HepG2 (cell line): ENCODE results near the gene FNDC3B. TPM values are rescaled to one million over a fixed set of nuclear protein-coding genes. Genes with fewer than 3 reads are reported as not detected.

Experiments used
- BCL6 ChIP-seq: IDR thresholded peaks from 2 replicates; pipeline ENCODE4 v1.6.1; 2016; ENCODE audit warnings: missing genetic modification reagents, missing compliant biosample characterization
- CEBPZ ChIP-seq: IDR thresholded peaks from 2 replicates; pipeline ENCODE4 v1.6.1; 2012; ENCODE audit warnings: low read length, improper control_type of control experiment
- CHCHD3 ChIP-seq: sonication (generic); formaldehyde crosslinking; IDR thresholded peaks from 2 replicates; pipeline ENCODE4 v1.8.0; 2022; ENCODE audit warnings: mild to moderate bottlenecking, missing genetic modification reagents, moderate library complexity
- DRAP1 ChIP-seq: IDR thresholded peaks from 2 replicates; pipeline ENCODE4 v1.6.1; 2016; ENCODE audit warnings: missing genetic modification reagents, missing compliant biosample characterization
- HNF1A ChIP-seq, 2 experiments: sonication (generic) in 1 of 2; formaldehyde crosslinking in 1 of 2; IDR thresholded peaks; 2 replicates each; pipeline versions ENCODE4 v1.4.0 to v1.6.1; 2016 to 2020; ENCODE audit warnings: borderline replicate concordance in 1 of 2, low read depth in 1 of 2, mild to moderate bottlenecking in 1 of 2, missing genetic modification reagents in 1 of 2
- JARID2 ChIP-seq: sonication (generic); formaldehyde crosslinking; IDR thresholded peaks from 2 replicates; pipeline ENCODE4 v1.8.1; 2023; ENCODE audit warnings: missing genetic modification reagents, inconsistent platforms; ENCODE audit not compliant: insufficient replicate concordance
- MED8 ChIP-seq: sonication (generic); formaldehyde crosslinking; IDR thresholded peaks from 2 replicates; pipeline ENCODE4 v1.8.1; 2023; ENCODE audit warnings: mild to moderate bottlenecking, missing genetic modification reagents; ENCODE audit not compliant: insufficient replicate concordance
- POGZ ChIP-seq: sonication (generic); formaldehyde crosslinking; IDR thresholded peaks from 2 replicates; pipeline ENCODE4 v1.4.0; 2020; ENCODE audit warnings: mild to moderate bottlenecking, missing genetic modification reagents
- THAP8 ChIP-seq: sonication (generic); formaldehyde crosslinking; IDR thresholded peaks from 2 replicates; pipeline ENCODE4 v1.5.1; 2020; ENCODE audit warnings: missing genetic modification reagents, mild to moderate bottlenecking, borderline replicate concordance
- ZMAT5 ChIP-seq: sonication (generic); formaldehyde crosslinking; IDR thresholded peaks from 2 replicates; pipeline ENCODE4 v1.5.0; 2020; ENCODE audit warnings: mild to moderate bottlenecking, low read depth, missing genetic modification reagents, borderline replicate concordance
- ZNF224 ChIP-seq: sonication (generic); formaldehyde crosslinking; IDR thresholded peaks from 2 replicates; pipeline ENCODE4 v1.5.0; 2020; ENCODE audit warnings: mild to moderate bottlenecking, missing genetic modification reagents
- ZNF367 ChIP-seq: sonication (generic); formaldehyde crosslinking; IDR thresholded peaks from 2 replicates; pipeline ENCODE4 v1.4.0; 2020; ENCODE audit warnings: missing genetic modification reagents, borderline replicate concordance
- ZNF569 ChIP-seq: sonication (generic); formaldehyde crosslinking; IDR thresholded peaks from 2 replicates; pipeline ENCODE4 v1.5.0; 2020; ENCODE audit warnings: mild to moderate bottlenecking, missing genetic modification reagents, moderate library complexity, borderline replicate concordance
- ZNF580 ChIP-seq: IDR thresholded peaks from 2 replicates; pipeline ENCODE4 v1.6.1; 2016; ENCODE audit warnings: low read depth, borderline replicate concordance
- ZNF7 ChIP-seq: IDR thresholded peaks from 2 replicates; pipeline ENCODE4 v1.6.1; 2016; ENCODE audit warnings: missing biosample characterization, missing genetic modification reagents
- ZNF768 ChIP-seq: sonication (generic); formaldehyde crosslinking; IDR thresholded peaks from 2 replicates; pipeline ENCODE4 v1.4.0; 2020; ENCODE audit warnings: missing genetic modification reagents
- ZNF879 ChIP-seq: sonication (generic); formaldehyde crosslinking; IDR thresholded peaks from 2 replicates; pipeline ENCODE4 v1.8.1; 2023; ENCODE audit warnings: missing genetic modification reagents
- polyA plus RNA-seq, 8 experiments: library from polyadenylated mRNA; depleted of rRNA in 3 of 8; stranded (reverse) in 7 of 8; unstranded in 1 of 8; fragments of >200 nt; fragmentation: Illumina TruSeq in 4 of 8; extraction: Trizol in 4 of 8; gene quantifications; 2 replicates each; pipeline versions ENCODE4 v1.2.1 to v1.2.3, GENCODE V29; 2011 to 2016; ENCODE audit warnings: low read depth in 4 of 8, missing spikeins in 1 of 8, mixed read lengths in 1 of 8; ENCODE audit not compliant: insufficient read depth in 1 of 8
- total RNA-seq, 5 experiments: library from RNA; depleted of rRNA; stranded (reverse); fragments of >200 nt; fragmentation: Illumina TruSeq; extraction: Trizol; gene quantifications; 2 replicates each; pipeline ENCODE4 v1.2.3, GENCODE V29; 2016; ENCODE audit warnings: low read depth in 1 of 5

FNDC3B gene
- total and polyA plus RNA-seq, 2 of the 13 experiments (the other 11 are each of a cell fraction or from before 2014, with no cell fraction given): 74.8 to 103 TPM

- TF ChIP-seq POGZ (CRISPR knock-in tag) (peak; percentile 91), HNF1A (IDR thresholded peaks at IDR 0.05; ENCODE audit: low read depth) (no peak), HNF1A (CRISPR knock-in tag; IDR thresholded peaks at IDR 0.05; ENCODE audit: borderline replicate concordance) (peak; percentile 70; the same call in 1 of the 2 replicates), ZNF569 (CRISPR knock-in tag) (no peak; the same call in 1 of the 2 replicates), ZNF224 (CRISPR knock-in tag) (0 out of 2 replicates have a peak, but pooled peaks have one; percentile 57), JARID2 (CRISPR knock-in tag) (no peak), BCL6 (CRISPR knock-in tag) (0 out of 2 replicates have a peak, but pooled peaks have one; percentile 21), ZNF879 (CRISPR knock-in tag) (no peak), ZNF367 (no peak; the same call in 1 of the 2 replicates), THAP8 (peak; percentile 87; the same call in 1 of the 2 replicates), ZNF580 (CRISPR knock-in tag) (peak; percentile 92; the same call in 1 of the 2 replicates), MED8 (CRISPR knock-in tag) (no peak), DRAP1 (CRISPR knock-in tag) (peak; percentile 97), CEBPZ (no peak), ZMAT5 (CRISPR knock-in tag) (no peak), CHCHD3 (CRISPR knock-in tag) (no peak), ZNF7 (CRISPR knock-in tag) (no peak), ZNF768 (CRISPR knock-in tag) (peak; percentile 69; the same call in 1 of the 2 replicates)
These were observed at the start of gene FNDC3B (continued) for GRCh38 chr3:172039436-172040077.
